HuH-7.5 (cell line): ENCODE measurements around the gene CEP112.

Experiments used
- DNase-seq: peaks from one replicate; pipeline ENCODE4 v3.0.0; 2011; ENCODE audit warnings: low spot score

CEP112 gene

DNA sequence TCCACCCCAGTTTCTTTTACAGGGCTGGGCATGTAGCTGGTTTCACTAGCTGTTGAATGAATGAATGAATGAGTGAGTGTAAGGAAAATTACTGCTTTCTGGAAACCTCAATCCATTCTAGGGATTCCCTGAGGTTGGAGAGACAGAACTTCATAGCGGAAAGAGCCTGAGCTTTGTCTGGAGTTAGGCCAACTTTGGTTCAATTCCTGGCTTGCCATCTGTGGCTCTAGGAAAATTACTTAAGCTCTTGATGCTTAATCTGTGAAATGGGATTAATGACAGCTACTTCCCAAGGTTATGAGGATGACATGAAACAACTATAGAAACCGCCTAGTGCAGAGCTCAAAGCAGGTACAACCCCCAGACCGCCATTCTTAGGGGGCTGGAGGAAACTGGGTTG, 554.1 kb downstream of the CEP112 start:
- no peak for DNase-seq

DNA sequence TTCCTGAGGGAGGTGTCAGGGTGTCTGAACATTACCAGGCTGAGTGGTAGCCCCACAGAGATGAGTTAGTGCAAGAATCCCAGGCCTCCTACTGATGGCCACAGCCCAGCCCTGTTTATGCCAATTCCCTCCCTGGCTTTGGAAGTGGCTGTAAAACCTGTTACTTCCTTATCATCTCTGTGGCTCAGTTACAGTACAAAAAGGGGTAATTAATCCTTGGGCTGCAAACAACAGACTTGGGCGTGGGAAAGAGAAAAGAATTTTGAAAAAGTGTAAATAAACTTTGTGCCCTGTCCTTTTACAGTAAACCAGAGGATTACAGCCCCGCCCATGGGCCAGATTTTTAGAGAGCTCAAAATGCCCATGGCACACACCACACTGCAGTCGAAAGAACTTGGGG, 557.4 kb downstream of the CEP112 start:
- DNase-seq, result no peak

DNA sequence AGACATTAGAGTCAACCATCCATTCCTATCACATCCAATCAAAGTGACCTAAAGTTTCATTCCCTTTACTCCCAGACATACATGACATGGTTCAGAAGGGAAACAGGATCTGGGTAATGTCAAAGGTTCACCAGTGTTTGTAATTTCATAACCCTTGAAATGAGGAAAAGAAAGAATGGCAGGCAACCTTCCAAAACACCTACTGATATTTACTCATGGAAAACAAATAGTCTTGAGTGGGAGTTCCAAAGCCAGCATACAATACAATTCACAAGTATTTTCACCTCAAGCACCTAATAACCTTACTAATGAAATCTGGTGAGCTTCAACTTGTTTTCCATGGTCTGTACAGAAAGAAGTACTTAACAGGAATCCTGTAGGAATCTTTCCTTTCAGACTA, 557.9 kb downstream of the CEP112 start:
- DNase-seq, result no peak

DNA sequence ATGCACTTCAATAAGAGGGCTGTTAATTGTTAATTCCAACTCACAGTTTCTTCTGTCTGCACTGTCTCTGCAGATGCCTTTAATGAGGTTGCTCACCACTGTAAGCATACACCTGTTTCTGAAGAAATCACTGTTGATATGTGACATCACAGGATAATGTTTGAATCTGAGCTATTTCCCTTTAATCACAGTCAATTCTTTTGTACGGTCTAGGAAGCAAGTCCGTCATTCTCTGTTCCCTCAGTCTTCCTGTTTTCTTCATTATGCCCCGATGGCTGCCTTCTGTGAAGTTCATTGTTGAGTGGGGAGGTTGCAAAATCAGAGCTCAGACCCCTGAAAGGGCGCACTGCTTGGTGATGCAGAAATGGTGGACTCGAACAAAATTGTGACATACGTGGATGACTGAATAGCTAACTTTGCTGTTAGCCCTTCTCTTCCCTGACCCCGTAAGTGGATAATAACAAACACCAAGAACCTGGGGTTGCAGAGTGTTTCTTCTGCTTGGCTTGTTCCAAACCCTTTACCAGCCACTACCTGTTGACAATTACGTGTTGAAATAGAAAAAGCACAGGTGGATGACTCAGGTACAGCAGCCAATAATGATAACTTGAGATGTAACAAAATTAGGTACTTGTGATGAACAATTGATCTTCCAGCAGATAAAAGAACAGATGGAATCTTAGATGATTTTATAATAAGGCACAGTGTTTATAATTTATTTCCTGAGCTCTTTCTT, 558.6 kb downstream of the CEP112 start:
- DNase-seq, result no peak

DNA sequence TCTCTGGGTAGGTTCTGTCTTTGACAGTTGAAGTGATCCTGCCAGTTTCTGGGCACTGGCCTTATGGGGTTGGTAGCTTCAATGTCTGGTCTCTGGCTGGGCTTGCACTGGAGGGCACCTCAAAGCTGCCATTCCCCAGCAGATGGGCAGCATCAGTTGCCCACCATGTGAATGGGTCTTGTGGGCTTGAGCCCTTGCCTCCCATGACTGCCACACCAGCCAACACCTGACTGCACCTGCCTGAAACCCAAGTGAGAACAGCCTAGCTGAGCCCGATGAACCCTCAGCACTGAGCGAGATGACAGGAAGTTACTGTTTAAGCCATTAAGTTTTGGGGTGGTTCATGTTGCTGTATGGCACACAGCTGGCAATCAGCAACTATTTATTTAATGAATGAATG, 561.4 kb downstream of the CEP112 start:
- no peak for DNase-seq

DNA sequence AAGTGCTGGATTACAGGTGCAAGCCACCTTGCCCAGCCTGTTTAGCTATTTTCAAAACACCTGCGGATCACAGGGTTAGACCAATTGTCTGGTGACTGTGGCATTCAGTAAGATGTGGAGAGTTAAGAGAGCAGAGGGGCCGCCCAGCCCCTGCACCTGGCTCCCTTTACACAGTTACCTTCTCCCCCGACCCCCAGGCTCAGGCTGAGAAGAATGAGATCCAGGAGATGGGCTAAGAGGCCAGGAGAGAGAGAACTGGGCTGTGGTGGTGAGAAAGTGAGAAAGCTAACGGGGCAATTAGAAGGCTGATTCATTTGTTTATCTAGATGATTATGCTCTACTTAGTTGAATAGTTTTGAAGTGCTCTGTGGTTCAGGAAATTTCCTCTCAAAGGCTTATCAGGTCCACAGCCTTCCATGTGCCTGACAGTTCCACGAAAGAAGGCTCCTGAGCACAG, 562.7 kb downstream of the CEP112 start:
- no peak for DNase-seq

DNA sequence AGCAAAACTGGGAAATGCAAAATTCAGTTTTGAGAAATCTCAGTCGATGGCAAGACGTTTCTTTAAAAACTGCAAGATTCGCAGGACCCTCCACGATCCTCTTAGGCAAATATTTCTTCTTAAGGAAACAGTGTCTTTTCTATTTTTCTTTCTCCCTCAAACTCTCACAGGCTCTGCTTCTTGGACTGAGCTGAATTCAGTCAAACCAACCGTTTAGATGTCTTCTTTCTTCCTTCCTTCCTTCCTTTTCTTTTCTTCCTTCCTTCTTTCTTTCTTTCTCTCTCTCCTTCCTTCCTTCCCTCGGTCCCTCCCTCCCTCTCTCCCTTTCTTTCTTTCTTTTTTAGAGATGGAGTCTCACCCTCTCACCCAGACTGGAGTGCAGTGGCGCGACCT, 563.3 kb downstream of the CEP112 start:
- DNase-seq, result no peak

DNA sequence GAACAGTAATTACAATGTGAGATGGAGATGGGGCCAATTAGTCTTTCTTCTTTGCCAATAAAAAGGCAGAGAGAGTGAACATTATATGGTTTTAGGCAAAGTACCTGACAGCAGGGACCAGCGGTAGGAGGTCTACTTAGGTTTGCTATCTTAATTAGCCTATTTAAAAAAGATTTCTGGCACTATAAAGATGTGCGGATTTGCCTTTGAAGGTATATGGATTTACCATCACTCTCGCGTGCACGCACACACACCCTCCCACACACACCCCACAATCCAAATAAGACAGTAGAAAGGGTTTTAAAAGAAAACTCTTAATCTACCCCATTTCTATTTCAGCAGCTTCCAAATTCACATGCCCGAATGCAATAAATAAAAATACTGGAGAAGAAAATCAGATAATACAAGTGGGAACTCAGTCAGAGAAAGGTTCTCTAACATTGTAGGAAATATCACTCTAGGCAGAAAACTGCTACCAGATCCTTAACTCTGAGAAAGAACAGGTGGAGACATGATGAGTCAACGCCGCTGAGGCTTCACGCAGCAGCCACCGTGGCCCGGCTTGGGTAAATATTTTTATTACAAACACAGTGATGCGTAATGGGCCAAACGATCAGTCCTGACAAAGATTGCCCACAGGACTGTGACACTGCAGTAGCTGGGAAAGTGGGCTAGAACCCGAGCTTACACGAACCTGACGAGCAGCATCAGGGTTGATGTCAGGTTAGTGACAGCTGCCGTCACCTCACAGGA, 563.9 kb downstream of the CEP112 start:
- DNase-seq, result peak; percentile 18

DNA sequence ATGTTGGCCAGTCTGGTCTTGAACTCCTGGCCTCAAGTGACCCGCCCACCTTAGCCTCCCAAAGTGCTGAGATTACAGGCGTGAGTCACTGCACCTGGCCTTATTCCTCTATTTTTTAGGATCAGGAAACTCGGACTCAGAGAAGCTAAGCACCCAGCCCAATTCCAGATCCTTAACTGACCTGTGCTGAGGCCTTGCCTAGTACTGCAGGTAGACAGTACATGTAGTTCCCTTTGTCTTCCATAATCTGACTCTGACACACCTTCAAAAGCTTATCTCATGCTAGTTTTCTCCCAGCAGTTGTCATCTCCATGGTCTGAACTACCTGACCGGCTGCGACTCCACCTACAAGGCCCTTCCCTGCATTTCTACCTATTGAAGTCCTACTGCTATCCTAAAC, 564.8 kb downstream of the CEP112 start:
- DNase-seq, result no peak

DNA sequence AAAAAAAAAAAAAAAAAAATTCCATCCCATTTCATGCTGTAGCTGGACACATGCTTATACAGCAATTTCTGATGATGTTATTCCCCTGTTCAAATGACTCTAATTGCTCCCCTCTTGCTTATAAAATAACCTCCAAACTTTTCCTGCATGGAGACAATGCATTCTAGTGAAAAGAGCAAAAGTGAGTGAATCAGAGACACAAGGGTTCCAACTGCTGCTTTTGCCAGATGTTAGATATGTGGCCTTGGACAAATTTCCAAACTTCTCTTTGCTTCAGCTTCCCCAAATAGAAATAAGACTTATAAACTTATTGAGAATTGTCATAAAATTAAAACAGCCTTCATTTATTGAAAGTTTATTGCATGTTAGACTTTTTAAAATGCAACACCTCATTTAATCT, 565.5 kb downstream of the CEP112 start:
- DNase-seq, result no peak

DNA sequence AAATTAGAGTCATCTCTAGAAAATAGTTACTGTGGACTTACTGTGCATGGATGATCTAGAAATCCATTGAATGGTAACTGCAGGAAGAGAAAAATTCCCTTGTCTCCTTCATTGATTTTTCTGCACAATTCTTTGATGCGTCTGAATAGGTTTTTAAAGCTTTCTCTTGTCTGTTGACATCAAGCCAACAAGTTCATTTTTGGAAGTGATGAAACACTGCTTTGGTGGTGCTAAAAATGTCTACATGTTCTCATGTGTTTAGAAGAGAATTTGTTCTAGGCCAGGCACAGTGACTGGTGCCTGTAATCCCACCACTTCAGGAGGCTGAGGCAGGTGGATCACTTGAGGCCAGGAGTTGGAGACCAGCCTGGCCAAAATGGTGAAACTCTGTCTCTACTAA, 573.4 kb downstream of the CEP112 start:
- no peak for DNase-seq

DNA sequence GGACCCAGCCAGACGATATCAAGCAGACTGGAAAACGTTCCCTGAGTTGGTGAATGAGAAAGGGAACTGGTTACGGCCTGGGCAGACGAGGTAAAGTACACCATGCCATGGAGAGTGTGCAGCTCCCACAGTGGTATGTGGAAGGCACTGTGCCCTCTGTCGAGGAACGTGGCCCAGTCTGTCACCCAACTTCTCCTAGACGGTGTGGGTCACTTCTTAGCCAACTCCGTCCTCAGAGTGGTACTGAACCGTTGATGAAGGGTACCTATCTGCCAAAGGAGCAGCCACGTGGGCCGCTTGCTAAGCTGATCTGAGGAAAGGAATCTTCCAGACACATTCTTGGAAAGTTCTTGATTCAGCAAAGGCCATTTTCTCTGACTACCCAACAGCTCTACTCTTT, 574.4 kb downstream of the CEP112 start:
- no peak for DNase-seq

DNA sequence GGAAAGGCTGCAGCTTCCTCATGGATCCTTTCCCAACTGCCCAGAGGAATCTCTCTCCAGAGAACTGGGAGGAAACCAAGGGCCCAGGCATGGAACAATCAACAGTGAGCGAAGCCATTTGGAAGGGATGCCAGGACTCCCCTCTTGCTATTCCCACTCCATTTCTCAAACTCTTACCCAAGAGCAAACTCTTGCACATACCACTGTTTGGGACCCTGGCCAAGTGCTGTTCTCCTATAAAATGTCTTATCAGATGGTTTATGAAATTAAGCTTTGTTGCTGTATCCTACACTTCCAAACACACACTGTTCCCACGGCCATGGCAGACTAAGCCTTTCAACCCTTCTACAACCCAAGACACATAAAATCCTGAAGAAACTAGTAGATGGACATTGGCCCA, 582.2 kb downstream of the CEP112 start:
- no peak for DNase-seq

DNA sequence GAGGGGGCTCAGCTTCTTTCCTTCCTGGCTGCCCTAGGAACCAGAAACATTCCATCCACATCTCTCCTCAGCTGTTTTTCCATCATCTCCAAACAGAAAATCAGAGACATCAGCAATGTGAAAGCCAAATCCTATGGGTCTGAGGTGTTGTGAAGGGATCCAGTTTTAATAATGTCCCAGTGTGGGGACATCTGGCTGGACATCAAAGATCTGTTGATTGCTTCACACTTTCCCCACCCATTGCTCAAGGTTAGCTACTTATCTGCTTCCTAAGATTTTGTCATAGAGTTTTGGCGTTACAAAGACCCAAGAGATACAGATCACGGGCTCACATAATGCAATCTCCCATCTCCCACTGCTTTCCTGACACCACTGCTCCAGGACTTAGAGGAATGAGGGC, 582.6 kb downstream of the CEP112 start:
- no peak for DNase-seq

DNA sequence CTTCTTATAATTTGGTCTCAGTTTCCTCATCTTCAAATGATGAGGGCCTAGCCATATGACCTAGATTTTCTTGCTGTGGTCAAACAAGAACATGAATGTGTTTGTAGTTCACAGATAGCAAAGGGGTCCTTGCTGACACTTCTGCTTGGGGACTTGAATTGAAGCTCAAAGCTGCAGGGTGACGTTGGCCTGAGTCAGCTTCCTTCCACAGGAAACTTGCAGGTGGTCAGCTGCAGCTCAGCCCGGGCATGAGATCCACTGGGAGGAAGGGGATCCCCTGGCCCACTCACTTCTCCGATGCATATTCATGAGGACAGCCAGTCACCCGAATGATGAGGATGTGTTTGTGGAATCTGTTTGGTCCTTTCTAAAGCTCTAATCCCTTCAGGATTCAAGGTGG, 587.9 kb downstream of the CEP112 start:
- DNase-seq, result no peak

DNA sequence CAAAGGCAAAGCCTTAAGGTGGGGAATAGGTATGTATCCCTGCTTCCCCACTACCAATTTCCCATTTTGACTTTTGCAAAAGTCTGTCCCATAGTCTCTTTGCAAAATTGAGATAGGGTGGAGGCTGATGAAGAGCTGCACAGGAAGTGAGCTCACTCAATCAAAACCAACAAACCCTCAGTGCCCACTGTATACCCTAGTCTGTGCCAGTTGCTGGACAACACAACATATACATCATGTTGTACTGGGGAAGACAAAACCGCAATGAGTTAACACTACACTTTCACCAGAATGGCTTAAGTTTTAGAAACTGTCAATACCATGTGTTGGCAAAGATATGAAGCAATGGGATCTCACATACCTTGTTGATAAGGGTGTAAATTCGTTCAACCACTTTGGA, 590.1 kb downstream of the CEP112 start:
- no peak for DNase-seq

DNA sequence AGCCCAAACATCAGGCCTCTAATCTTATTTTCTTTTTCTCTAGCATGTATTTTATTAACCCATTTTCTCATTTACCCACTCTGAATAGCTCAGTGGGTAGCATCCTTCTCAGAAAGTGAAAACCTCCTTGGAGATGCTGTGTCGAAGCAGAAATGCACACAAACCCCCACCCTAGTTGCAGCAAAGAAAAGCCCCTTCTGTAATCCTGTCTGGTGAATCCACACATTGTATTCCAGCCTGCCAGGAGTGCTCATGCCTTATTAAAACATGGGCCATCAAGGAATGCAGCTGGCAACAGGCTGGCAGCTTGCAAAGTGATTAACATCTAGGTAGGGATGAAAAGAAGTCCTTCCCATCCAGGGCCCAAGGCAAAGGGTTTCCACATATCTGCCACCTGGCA, 590.8 kb downstream of the CEP112 start:
- no peak for DNase-seq

DNA sequence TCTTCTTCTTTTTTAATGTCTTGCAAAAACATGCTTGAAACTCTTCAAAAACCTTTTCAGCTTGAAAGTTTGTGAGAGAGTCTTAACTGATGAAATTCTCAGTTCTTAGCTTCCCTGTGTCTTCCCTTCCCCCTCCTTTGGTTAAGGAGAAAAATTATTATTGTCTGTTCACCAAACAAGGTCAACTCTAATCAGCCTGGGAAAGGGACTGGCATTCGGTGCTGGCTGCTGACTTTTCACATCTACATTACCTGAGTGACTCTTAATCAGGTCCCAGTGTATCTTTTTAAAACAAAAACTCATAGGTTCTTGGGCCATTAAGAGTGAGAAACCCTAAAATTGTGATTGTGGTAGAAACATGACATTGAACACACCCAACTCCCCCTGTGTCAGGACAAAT, 591.4 kb downstream of the CEP112 start:
- DNase-seq, result no peak

DNA sequence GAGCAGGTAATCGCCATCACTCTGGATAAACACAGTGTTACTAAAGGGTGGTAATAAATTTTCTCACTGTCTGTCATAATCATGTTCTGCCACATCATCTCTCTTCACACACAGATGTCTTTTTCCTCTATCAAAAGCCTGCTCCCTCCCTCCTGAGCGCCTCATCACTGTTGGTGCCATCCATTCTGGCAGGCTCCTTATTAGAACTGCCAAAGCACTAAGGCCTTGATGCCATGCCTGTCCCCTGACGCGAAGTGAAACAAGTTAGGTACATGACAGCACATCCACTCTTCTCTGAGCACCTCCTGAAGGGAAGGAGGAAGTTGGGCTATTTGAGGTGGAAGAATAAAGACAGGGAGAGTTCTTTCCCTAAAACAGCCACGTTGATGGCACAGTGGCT, 592.3 kb downstream of the CEP112 start:
- no peak for DNase-seq

DNA sequence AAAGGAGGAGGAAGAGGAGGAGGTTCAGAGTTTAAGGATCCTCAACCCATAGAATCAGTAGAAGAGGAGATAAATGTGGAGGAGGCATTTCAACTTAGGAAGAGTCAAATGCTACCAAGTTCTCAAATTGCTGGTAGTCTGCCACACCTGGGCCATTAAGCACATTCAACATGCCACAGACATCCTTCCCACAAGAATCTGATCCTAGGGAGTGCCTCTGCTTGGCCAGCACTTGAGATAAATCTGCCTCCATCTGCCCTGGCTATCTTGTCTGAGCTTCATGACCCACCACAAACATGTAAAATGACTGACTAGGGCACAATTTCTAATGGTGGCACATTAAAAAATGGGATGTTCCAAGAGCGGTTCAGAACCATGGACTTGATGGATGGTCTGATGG, 593.2 kb downstream of the CEP112 start:
- DNase-seq, result no peak

DNA sequence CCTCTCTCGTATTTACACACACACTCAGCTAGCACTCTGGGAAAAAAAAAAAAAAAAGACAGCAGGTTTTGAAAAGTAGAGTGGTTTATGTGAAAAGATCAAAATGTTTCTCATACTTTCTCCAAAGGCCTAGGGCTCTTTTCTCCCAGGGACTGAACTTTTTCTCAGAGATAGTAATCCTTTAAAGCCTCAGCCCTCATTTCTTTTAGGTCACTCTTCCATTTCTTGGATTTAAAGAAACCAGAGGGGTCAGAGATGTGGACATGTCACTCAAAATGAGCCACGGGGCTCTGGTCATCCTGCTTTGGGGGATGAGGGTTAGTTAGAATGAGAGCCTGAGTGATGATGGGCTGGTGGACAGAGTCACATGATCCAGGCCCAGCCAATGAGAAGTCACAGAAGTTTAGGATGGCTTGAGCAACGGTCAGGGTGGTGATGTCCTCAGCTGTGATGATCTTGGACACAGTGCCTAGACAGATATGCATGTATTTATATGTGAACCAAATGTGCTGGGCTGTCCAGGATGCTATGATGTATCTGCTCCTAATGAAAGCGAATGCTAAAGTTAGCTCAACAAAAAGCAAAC, 596.8 kb downstream of the CEP112 start:
- DNase-seq, result no peak

DNA sequence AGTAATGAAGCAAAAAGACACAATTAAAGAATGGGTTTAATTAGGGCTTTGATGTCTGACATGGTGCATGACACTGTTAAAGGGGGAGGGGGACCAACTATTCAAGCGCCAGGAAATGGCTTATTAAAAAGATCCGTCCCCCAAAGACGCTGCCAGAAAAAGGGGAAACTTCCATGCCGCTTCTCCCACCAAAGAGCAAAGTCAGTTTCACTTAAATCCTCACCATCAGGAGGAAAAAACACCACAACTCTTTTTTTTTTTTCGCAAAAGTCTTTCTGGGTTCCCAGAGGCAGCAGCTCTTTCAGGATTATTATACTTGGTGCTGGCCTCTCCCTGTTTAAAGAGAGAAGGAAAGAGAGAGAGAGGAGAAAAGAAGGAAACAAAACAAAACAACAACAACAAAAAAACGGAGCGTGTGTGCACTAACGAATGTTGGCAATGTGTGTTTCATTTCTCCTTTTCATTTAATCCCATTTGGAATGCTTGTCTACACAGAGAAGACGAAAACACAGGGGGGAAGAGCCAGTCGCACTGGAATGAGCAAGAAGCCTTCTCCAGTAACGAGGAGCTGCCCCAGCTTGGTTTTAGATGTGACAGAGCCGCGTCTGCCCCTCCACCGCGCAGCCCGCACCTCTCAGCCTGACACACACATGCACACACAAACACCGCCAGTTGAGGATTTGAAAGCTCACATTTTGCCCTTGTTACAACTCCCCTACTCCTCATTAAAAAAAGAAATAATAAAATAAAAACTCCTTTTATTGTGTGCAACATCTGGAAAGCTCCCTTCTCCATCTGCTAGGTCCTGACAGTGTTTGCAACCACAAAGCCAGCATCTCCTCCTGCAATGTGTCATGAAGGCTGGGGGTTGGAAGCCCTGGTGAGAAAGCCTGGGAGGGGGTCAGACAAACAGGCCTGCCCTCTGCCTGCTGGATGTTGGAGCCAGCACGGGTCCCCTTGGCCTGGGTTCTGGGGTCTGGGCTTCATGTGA, 597.8 kb downstream of the CEP112 start:
- DNase-seq, result no peak
